H9 (cell line): ENCODE results near the gene MEN1. TPM values are rescaled to one million over a fixed set of nuclear protein-coding genes. Genes with fewer than 3 reads are reported as not detected.

Experiments
- DNase-seq: peaks from one replicate; pipeline ENCODE4 v3.0.0-alpha.2; 2017
- H2AFZ ChIP-seq: one replicate; pipeline ENCODE4 v1.6.1; 2013; ENCODE audit warnings: mild to moderate bottlenecking, low read length, control low read depth, moderate library complexity
- H2AK5ac ChIP-seq: 2 replicates; pipeline ENCODE4 v1.6.1; 2013; ENCODE audit warnings: low read length, control low read depth, mixed read lengths; ENCODE audit not compliant: insufficient read length
- H2BK120ac ChIP-seq: one replicate; pipeline ENCODE4 v1.6.1; 2013; ENCODE audit warnings: low read depth, mild to moderate bottlenecking, low read length, control low read depth, inconsistent platforms; ENCODE audit not compliant: poor library complexity, severe bottlenecking
- H2BK12ac ChIP-seq: 2 replicates; pipeline ENCODE4 v1.6.1; 2013; ENCODE audit warnings: low read length, control low read depth, mixed read lengths, low read depth; ENCODE audit not compliant: insufficient read length
- H2BK15ac ChIP-seq: 2 replicates; pipeline ENCODE4 v1.6.1; 2013; ENCODE audit warnings: low read depth, low read length, control low read depth
- H2BK20ac ChIP-seq: one replicate; pipeline ENCODE4 v1.6.1; 2013; ENCODE audit warnings: low read depth, mild to moderate bottlenecking, low read length, control low read depth, inconsistent platforms; ENCODE audit not compliant: poor library complexity, severe bottlenecking
- H2BK5ac ChIP-seq: 2 replicates; pipeline ENCODE4 v1.6.1; 2013; ENCODE audit warnings: low read length, control low read depth, mixed read lengths; ENCODE audit not compliant: insufficient read length
- H3K14ac ChIP-seq: 2 replicates; pipeline ENCODE4 v1.6.1; 2013; ENCODE audit warnings: low read length, control low read depth; ENCODE audit not compliant: insufficient read depth
- H3K18ac ChIP-seq: 2 replicates; pipeline ENCODE4 v1.6.1; 2013; ENCODE audit warnings: low read depth, mild to moderate bottlenecking, mixed read lengths, low read length, control low read depth; ENCODE audit not compliant: insufficient read length
- H3K23ac ChIP-seq: 2 replicates; pipeline ENCODE4 v1.6.1; 2013; ENCODE audit warnings: low read length, control low read depth, mixed read lengths, low read depth; ENCODE audit not compliant: insufficient read length
- H3K23me2 ChIP-seq: 2 replicates; pipeline ENCODE4 v1.6.1; 2013; ENCODE audit warnings: low read depth, mild to moderate bottlenecking, mixed read lengths, low read length, control low read depth; ENCODE audit not compliant: insufficient read length, poor library complexity, severe bottlenecking
- H3K27ac ChIP-seq: 2 replicates; pipeline ENCODE4 v1.5.1; 2013; ENCODE audit warnings: low read length, control low read depth, mixed read lengths, low read depth; ENCODE audit not compliant: insufficient read length
- H3K27me3 ChIP-seq: 2 replicates; pipeline ENCODE4 v1.6.1; 2013; ENCODE audit warnings: low read length, control low read depth, inconsistent platforms; ENCODE audit not compliant: insufficient read depth
- H3K4ac ChIP-seq: 2 replicates; pipeline ENCODE4 v1.6.1; 2013; ENCODE audit warnings: low read depth, mild to moderate bottlenecking, control low read depth, inconsistent platforms, low read length, moderate library complexity
- H3K4me1 ChIP-seq: 2 replicates; pipeline ENCODE4 v1.6.1; 2013; ENCODE audit warnings: low read length, control low read depth, inconsistent platforms; ENCODE audit not compliant: insufficient read depth
- H3K4me2 ChIP-seq: 2 replicates; pipeline ENCODE4 v1.6.1; 2013; ENCODE audit warnings: low read length, control low read depth, mixed read lengths; ENCODE audit not compliant: insufficient read length, insufficient read depth
- H3K56ac ChIP-seq: 2 replicates; pipeline ENCODE4 v1.6.1; 2013; ENCODE audit warnings: low read depth, mild to moderate bottlenecking, mixed read lengths, low read length, control low read depth; ENCODE audit not compliant: insufficient read length
- H3K79me1 ChIP-seq: 2 replicates; pipeline ENCODE4 v1.6.1; 2013; ENCODE audit warnings: low read depth, mild to moderate bottlenecking, moderate library complexity, low read length, control low read depth, inconsistent platforms; ENCODE audit not compliant: insufficient read depth, poor library complexity, severe bottlenecking
- H3K79me2 ChIP-seq: 2 replicates; pipeline ENCODE4 v1.6.1; 2013; ENCODE audit warnings: low read length, control low read depth, inconsistent platforms; ENCODE audit not compliant: insufficient read depth
- H3K9ac ChIP-seq: 2 replicates; pipeline ENCODE4 v1.6.1; 2013; ENCODE audit warnings: low read length, control low read depth, mixed read lengths; ENCODE audit not compliant: insufficient read length; ENCODE audit errors: extremely low read depth
- H3K9me3 ChIP-seq: one replicate; pipeline ENCODE4 v1.6.1; 2013; ENCODE audit warnings: low read depth, low read length, inconsistent platforms; ENCODE audit not compliant: control insufficient read depth
- H3T11ph ChIP-seq: one replicate; pipeline ENCODE4 v1.6.1; 2013; ENCODE audit warnings: mild to moderate bottlenecking, low read length, control low read depth, inconsistent platforms
- H4K20me1 ChIP-seq: one replicate; pipeline ENCODE4 v1.6.1; 2013; ENCODE audit not compliant: control insufficient read depth, insufficient read length, insufficient read depth
- H4K5ac ChIP-seq: 2 replicates; pipeline ENCODE4 v1.6.1; 2013; ENCODE audit warnings: low read depth, mild to moderate bottlenecking, mixed read lengths, low read length, control low read depth; ENCODE audit not compliant: insufficient read length
- H4K8ac ChIP-seq: replicated peaks from 2 replicates; pipeline ENCODE4 v1.6.1; 2013; ENCODE audit warnings: low read length, control low read depth, mixed read lengths, low read depth; ENCODE audit not compliant: insufficient read length
- H4K91ac ChIP-seq: 2 replicates; pipeline ENCODE4 v1.6.1; 2013; ENCODE audit warnings: low read depth, mild to moderate bottlenecking, moderate library complexity, mixed read lengths, low read length, control low read depth; ENCODE audit not compliant: insufficient read length
- H3K27ac Mint-ChIP-seq, 3 experiments: 2 replicates in 2 of 3; 3 replicates in 1 of 3; pipeline ENCODE4 v1.8.0; 2020 to 2021; ENCODE audit warnings: mixed read lengths in 3 of 3, mild to moderate bottlenecking in 1 of 3, moderate library complexity in 1 of 3
- H3K27me3 Mint-ChIP-seq: 2 replicates; pipeline ENCODE4 v1.8.0; 2021; ENCODE audit warnings: low read depth, mild to moderate bottlenecking, moderate library complexity, mixed read lengths
- H3K36me3 Mint-ChIP-seq, 3 experiments: 2 replicates in 2 of 3; 3 replicates in 1 of 3; pipeline ENCODE4 v1.8.0; 2020 to 2021; ENCODE audit warnings: low read depth in 3 of 3, mixed read lengths in 3 of 3; ENCODE audit not compliant: insufficient read depth in 1 of 3
- H3K4me1 Mint-ChIP-seq, 2 experiments: 2 replicates each; pipeline ENCODE4 v1.8.0; 2020; ENCODE audit warnings: mixed read lengths in 2 of 2
- H3K4me3 Mint-ChIP-seq, 2 experiments: 2 replicates in 1 of 2; 3 replicates in 1 of 2; pipeline ENCODE4 v1.8.0; 2020 to 2021; ENCODE audit warnings: mild to moderate bottlenecking in 2 of 2, mixed read lengths in 2 of 2, moderate library complexity in 1 of 2
- H3K9me3 Mint-ChIP-seq, 2 experiments: 2 replicates in 1 of 2; 3 replicates in 1 of 2; pipeline ENCODE4 v1.8.0; 2020; ENCODE audit warnings: mild to moderate bottlenecking in 2 of 2, mixed read lengths in 2 of 2, moderate library complexity in 1 of 2
- CTCF ChIP-seq: fragments of 200-600 bp; sonication (generic); conservative IDR thresholded peaks from 3 replicates; pipeline ENCODE4 v1.8.0; 2021; ENCODE audit warnings: antibody characterized with exemption, mild to moderate bottlenecking
- WGBS: extraction: QIAGEN DNeasy Blood & Tissue Kit; methylation state at CpG from one replicate; pipeline ENCODE4 v1.1.7; 2013; ENCODE audit warnings: missing lambda C conversion rate, low lambda C conversion rate, mixed read lengths; ENCODE audit not compliant: insufficient read length; ENCODE audit errors: extremely low coverage; 5-methylcytosine and 5-hydroxymethylcytosine counted together
- total RNA-seq: library from RNA; stranded (reverse); gene quantifications from 2 replicates; pipeline ENCODE4 v1.2.1, GENCODE V29; 2021

MEN1 gene
- total RNA-seq, 1 experiment from 2014 or later: 49.9 TPM

DNA sequence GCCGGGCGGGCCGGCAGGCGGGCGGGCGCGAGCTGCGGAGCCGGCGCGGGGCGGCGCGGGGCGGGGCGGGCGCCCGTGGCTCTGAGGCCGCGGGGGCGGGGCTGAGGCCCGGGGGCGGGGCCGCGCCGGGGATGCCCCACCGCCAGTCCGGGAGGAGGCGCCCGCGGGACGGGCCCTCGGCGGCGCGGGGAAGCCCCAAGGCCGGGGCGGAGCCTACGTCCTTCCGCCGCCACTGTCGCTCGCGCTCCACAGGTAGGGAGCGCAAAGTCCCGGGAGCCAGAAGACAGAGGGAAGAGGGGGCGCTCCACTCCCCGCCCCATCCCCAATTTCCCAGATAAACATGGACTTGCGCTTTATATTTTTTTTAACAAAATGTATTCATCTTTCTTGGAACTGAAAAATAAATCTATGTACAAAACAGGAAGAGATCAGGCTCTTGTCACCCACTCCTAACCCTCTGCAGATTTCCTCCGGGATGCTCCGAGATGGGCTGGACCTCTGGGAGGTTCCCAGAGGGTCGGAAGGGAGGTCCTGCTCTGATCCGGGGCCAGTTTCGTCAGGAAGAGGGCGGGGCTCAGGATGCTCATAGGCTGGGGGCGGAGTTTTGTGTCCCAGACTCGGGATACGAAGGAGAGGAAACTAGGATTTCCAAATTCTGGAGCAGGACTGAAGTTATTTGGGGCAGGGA lies 7.0 kb downstream of the MEN1 start, which contains the start of gene MAP4K2:
MAP4K2 (minus strand) TSS at position 57 of the 688 bp plus-strand sequence. CDS start 65 bp downstream, outside the sequence.
- H2AFZ ChIP-seq: no peak within 1 kb of the TSS
- no peak within 1 kb of the TSS for H2BK20ac ChIP-seq
- peaks cover 8% of the 10 kb centered on the region for H3K23me2 ChIP-seq
- no peak within 1 kb of the TSS for H2BK15ac ChIP-seq
- H3K4me1 ChIP-seq: no peaks in the 10 kb centered on the region
- Mint-ChIP-seq H3K27ac (peak within 1 kb of the TSS; percentile 91 to 99 (median 93)), H3K9me3 (no peaks in the 10 kb centered on the region), H3K4me3 (peak within 1 kb of the TSS; percentile 83 to 90), H3K4me1 (peaks cover 11 to 14% of the 10 kb centered on the region in 2 experiments), H3K27me3 (no peaks in the 10 kb centered on the region), H3K36me3 (peaks cover 6 to 41% (median 31%) of the 10 kb centered on the region in 3 experiments; a peak in 6 of 7 replicates)
- H3K14ac ChIP-seq: no peak within 1 kb of the TSS
- H3K56ac ChIP-seq: no peak within 1 kb of the TSS
- no peak within 1 kb of the TSS for H3K4ac ChIP-seq
- peak within 1 kb of the TSS; percentile 8 for H3K9ac ChIP-seq
- no peaks in the 10 kb centered on the region for H3K79me1 ChIP-seq
- no peak within 1 kb of the TSS for H4K5ac ChIP-seq
- H2BK12ac ChIP-seq: no peak within 1 kb of the TSS
- no peak within 1 kb of the TSS for H3K23ac ChIP-seq
- no peaks in the 10 kb centered on the region for H3K9me3 ChIP-seq
- H3K18ac ChIP-seq: peak within 1 kb of the TSS; percentile 32
- H3K27ac ChIP-seq: no peak within 1 kb of the TSS
- H3K27me3 ChIP-seq: no peaks in the 10 kb centered on the region
- peak; percentile 90 for DNase-seq
- H2BK120ac ChIP-seq: no peak within 1 kb of the TSS
- no peak within 1 kb of the TSS for H3T11ph ChIP-seq
- no CpG with 5 or more reads among the region's 58 CpGs for WGBS
- no peak within 1 kb of the TSS for H2AK5ac ChIP-seq
- H4K91ac ChIP-seq: no peak within 1 kb of the TSS
- H3K79me2 ChIP-seq: no peaks in the 10 kb centered on the region
- peak; percentile 42; the same call in 2 of the 3 replicates for TF ChIP-seq CTCF
- H3K4me2 ChIP-seq: peak within 1 kb of the TSS; percentile 71
- H2BK5ac ChIP-seq: no peak within 1 kb of the TSS
- no peak within 1 kb of the TSS for H4K8ac ChIP-seq
- no peaks in the 10 kb centered on the region for H4K20me1 ChIP-seq
